Thyroid gland (tissue), 4 donors: ENCODE results near the gene WDR26. TPM values are rescaled to one million over a fixed set of nuclear protein-coding genes. Genes with fewer than 3 reads are reported as not detected.

ENCODE experiments used
- DNase-seq, 2 donors: peaks; one replicate each; pipeline ENCODE4 v3.0.0-alpha.2; 2019
- H3K27ac ChIP-seq, 3 donors: fragments of 200-600 bp; sonication (generic); 1 replicate in 2 of 3; 2 replicates in 1 of 3; pipeline ENCODE4 v1.5.1; 2016 to 2019; ENCODE audit warnings: mild to moderate bottlenecking in 1 of 3, moderate library complexity in 1 of 3
- H3K27me3 ChIP-seq: fragments of 200-600 bp; sonication (generic); one replicate; pipeline ENCODE4 v1.5.1; 2019
- H3K36me3 ChIP-seq, 2 donors: fragments of 200-600 bp; sonication (generic); one replicate each; pipeline ENCODE4 v1.5.1; 2016 to 2019
- H3K4me1 ChIP-seq, 2 donors: fragments of 200-600 bp; sonication (generic); one replicate each; pipeline ENCODE4 v1.5.1; 2017 to 2019
- H3K4me3 ChIP-seq, 3 donors: fragments of 200-600 bp; sonication (generic); replicated peaks in 1 of 3; 1 replicate in 2 of 3; 2 replicates in 1 of 3; pipeline ENCODE4 v1.5.1; 2016; ENCODE audit warnings: mild to moderate bottlenecking in 1 of 3
- H3K9me3 ChIP-seq: fragments of 200-600 bp; sonication (generic); one replicate; pipeline ENCODE4 v1.5.1; 2017
- POLR2A ChIP-seq, 2 donors: fragments of 450-650 bp; IDR thresholded peaks; one replicate each; pipeline ENCODE4 v1.6.1; 2017; ENCODE audit warnings: antibody characterized with exemption in 2 of 2, mild to moderate bottlenecking in 2 of 2, moderate library complexity in 1 of 2
- WGBS, 2 donors: methylation state at CpG; one replicate each; pipeline ENCODE4 v1.1.5; 2017; 5-methylcytosine and 5-hydroxymethylcytosine counted together
- intact Hi-C: fragments of 100-400 bp; cut with DNase I; formaldehyde crosslinking; loops from one replicate; pipeline ENCODE4 v1.15.1; 2023
- total RNA-seq, 4 donors: library from RNA; depleted of rRNA; stranded (reverse); fragments of >200 nt; gene quantifications; one replicate each; pipeline ENCODE4 v1.2.3, GENCODE V29; 2016
- TF ChIP-seq, protein P1 (sequence below), 6 experiments: fragments of 200-600 bp in 3 of 6; fragments of 450-650 bp in 3 of 6; sonication (generic) in 3 of 6; IDR thresholded peaks; one replicate each; pipeline ENCODE4 v1.5.1; 2016 to 2019; ENCODE audit warnings: antibody characterized with exemption in 6 of 6, mild to moderate bottlenecking in 2 of 6, inconsistent platforms in 1 of 6, moderate library complexity in 1 of 6

WDR26 gene
- total RNA-seq, 4 donors from 2014 or later, result 72.8 to 116 (median 89.2) TPM

DNA sequence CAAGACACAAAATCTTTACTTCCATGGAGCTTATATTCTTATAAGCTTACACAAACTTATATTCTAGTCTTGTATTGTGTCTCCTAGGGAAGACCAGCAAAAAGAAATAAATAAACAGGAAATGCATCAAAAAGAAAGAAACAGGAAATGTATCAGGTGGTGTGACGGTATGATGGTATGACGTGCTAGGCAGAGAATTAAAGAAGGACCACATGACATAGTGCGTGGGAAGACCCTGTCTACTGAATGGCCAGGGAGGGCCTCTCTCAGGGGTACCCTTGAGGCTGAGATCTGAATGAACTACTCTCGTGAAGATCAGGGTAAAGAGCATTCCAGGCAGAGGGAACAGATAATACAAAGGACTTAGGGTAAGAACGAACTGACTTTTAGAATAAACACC lies 15.6 kb upstream of the WDR26 start:
- Histone ChIP-seq H3K4me1 (peaks cover 16 to 27% of the 10 kb centered on the region in 2 donors), H3K36me3 (no peaks in the 10 kb centered on the region), H3K27me3 (no peaks in the 10 kb centered on the region), H3K9me3 (no peaks in the 10 kb centered on the region), H3K27ac (no peak overlapping the region), H3K4me3 (no peak overlapping the region)
- TF ChIP-seq, protein P1, sequence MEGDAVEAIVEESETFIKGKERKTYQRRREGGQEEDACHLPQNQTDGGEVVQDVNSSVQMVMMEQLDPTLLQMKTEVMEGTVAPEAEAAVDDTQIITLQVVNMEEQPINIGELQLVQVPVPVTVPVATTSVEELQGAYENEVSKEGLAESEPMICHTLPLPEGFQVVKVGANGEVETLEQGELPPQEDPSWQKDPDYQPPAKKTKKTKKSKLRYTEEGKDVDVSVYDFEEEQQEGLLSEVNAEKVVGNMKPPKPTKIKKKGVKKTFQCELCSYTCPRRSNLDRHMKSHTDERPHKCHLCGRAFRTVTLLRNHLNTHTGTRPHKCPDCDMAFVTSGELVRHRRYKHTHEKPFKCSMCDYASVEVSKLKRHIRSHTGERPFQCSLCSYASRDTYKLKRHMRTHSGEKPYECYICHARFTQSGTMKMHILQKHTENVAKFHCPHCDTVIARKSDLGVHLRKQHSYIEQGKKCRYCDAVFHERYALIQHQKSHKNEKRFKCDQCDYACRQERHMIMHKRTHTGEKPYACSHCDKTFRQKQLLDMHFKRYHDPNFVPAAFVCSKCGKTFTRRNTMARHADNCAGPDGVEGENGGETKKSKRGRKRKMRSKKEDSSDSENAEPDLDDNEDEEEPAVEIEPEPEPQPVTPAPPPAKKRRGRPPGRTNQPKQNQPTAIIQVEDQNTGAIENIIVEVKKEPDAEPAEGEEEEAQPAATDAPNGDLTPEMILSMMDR (IDR thresholded peaks at IDR 0.05), result no peak
- TF ChIP-seq POLR2A (IDR thresholded peaks at IDR 0.05), result no peak
- no peak for DNase-seq
- intact Hi-C loops, result loop anchor here (10.0 kb wide), 2 partner anchors 95 to 335 kb away; partner anchors contain the start of genes CNIH4 and FBXO28
- WGBS, 2 donors, result 81 to 84% methylated on average over 5 of the region's 5 CpGs

GRCh38 chr1:224448453-224449017 lies 13.9 kb upstream of the WDR26 start:
- no peak for DNase-seq
- intact Hi-C loops, result no loop called here
- H3K4me3 ChIP-seq, result no peak overlapping the region
- no peak overlapping the region for H3K27ac ChIP-seq
- H3K27me3 ChIP-seq, result no peaks in the 10 kb centered on the region
- H3K9me3 ChIP-seq, result no peaks in the 10 kb centered on the region
- WGBS, 2 donors, result 88 to 92% methylated on average over 8 of the region's 8 CpGs
- H3K4me1 ChIP-seq, result peaks cover 3 to 11% of the 10 kb centered on the region in 2 donors
- no peaks in the 10 kb centered on the region for H3K36me3 ChIP-seq
- TF ChIP-seq, protein P1 (IDR thresholded peaks at IDR 0.05), result no peak
- no peak for TF ChIP-seq POLR2A (IDR thresholded peaks at IDR 0.05)

- Histone ChIP-seq H3K27me3 (no peaks in the 10 kb centered on the region), H3K4me3 (no peak overlapping the region), H3K4me1 (peaks cover 3 to 11% of the 10 kb centered on the region in 2 donors), H3K9me3 (no peaks in the 10 kb centered on the region), H3K27ac (no peak overlapping the region), H3K36me3 (no peaks in the 10 kb centered on the region)
- 97 to 98% methylated on average over 3 of the region's 3 CpGs for WGBS, 2 donors
- DNase-seq, result no peak
- TF ChIP-seq, protein P1 (IDR thresholded peaks at IDR 0.05), result no peak
- no peak for TF ChIP-seq POLR2A (IDR thresholded peaks at IDR 0.05)
- intact Hi-C loops, result no loop called here
Measured at GRCh38 chr1:224447971-224448370, 13.4 kb upstream of the WDR26 start.

DNA sequence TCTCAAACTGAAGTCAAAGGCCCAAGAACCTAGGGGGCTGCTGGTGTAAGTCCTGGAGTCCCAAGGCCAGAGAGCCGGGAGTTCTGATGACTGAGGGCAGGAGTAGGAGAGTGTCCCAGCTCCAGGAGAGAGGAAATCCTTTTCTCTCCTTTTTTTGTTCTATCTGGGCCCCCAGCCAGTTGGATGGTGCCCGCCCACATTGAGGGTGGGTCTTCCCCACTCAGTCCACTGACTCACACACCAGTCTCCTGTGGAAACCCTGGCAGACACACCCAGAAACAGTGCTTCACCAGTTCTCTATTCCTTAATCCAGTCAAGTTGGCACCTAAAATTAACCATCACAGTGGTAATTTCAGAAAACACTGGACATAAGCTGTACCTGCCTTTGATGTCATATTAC lies 12.7 kb upstream of the WDR26 start:
- H3K4me3 ChIP-seq, result no peak overlapping the region
- TF ChIP-seq, protein P1 (IDR thresholded peaks at IDR 0.05), result no peak
- peak in 1 of 2 donors; percentile 14 for TF ChIP-seq POLR2A (IDR thresholded peaks at IDR 0.05)
- peaks cover 3 to 11% of the 10 kb centered on the region in 2 donors for H3K4me1 ChIP-seq
- no peaks in the 10 kb centered on the region for H3K36me3 ChIP-seq
- DNase-seq, result peak; percentile 41 to 46
- H3K27me3 ChIP-seq, result no peaks in the 10 kb centered on the region
- H3K27ac ChIP-seq, result no peak overlapping the region
- 75 to 79% methylated on average over 2 of the region's 2 CpGs for WGBS, 2 donors
- H3K9me3 ChIP-seq, result no peaks in the 10 kb centered on the region
- intact Hi-C loops, result no loop called here

DNA sequence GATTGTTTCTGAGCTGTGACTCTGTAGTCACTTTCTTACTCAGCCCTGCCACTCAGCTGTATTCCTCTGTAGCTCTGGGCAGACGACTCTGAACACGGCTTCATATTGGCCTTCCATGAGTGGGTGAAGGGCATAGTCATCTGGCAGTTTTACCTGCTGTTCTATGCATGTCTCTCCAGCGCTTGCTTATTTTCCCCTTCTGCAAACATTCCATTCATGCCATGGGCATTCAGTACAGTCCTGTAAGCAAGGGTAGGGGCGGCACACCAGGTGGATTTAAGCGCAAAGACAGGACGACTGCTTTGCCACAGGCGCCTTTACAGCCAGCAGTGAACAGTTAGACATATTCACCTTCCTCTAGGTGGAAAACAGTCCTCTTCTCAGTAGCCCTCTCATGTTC lies 4.4 kb upstream of the WDR26 start:
- H3K36me3 ChIP-seq, result no peaks in the 10 kb centered on the region
- peaks cover 9 to 15% of the 10 kb centered on the region in 2 donors for H3K4me1 ChIP-seq
- no peaks in the 10 kb centered on the region for H3K27me3 ChIP-seq
- no peak overlapping the region for H3K27ac ChIP-seq
- no peak overlapping the region for H3K4me3 ChIP-seq
- intact Hi-C loops, result no loop called here
- H3K9me3 ChIP-seq, result no peaks in the 10 kb centered on the region
- DNase-seq, result no peak
- TF ChIP-seq, protein P1 (IDR thresholded peaks at IDR 0.05), result no peak
- peak in 1 of 2 donors; percentile 18 for TF ChIP-seq POLR2A (IDR thresholded peaks at IDR 0.05)
- 74 to 78% methylated on average over 7 of the region's 7 CpGs for WGBS, 2 donors
